WI38 (cell line): ENCODE measurements around the gene TARBP2.

Source experiments
- H3K4me3 ChIP-seq: 2 replicates; pipeline ENCODE4 v1.5.1; 2011; ENCODE audit warnings: low read depth, mild to moderate bottlenecking, control low read depth, low read length
- CTCF ChIP-seq: IDR thresholded peaks from 2 replicates; pipeline ENCODE4 v1.5.1; 2012; ENCODE audit warnings: low read depth, mild to moderate bottlenecking, control low read depth, low read length

TARBP2 gene

GRCh38 chr12:53499266-53500141 lies 1.6 kb upstream of the TARBP2 start, which contains the start of gene MAP3K12:
Gene MAP3K12 (minus strand): TSS chr12:53499458. CDS start chr12:53487391, 12,067 bp downstream.
- no peak for TF ChIP-seq CTCF
- peak within 1 kb of the TSS; percentile 63 for H3K4me3 ChIP-seq

- TF ChIP-seq CTCF = no peak
- peak overlapping the region; percentile 63 for H3K4me3 ChIP-seq
These were observed 824 bp upstream of the TARBP2 start for GRCh38 chr12:53500142-53500775.

- H3K4me3 ChIP-seq = peak overlapping the region; percentile 63
These were observed 615 bp downstream of the TARBP2 start for GRCh38 chr12:53501615-53502181.

DNA sequence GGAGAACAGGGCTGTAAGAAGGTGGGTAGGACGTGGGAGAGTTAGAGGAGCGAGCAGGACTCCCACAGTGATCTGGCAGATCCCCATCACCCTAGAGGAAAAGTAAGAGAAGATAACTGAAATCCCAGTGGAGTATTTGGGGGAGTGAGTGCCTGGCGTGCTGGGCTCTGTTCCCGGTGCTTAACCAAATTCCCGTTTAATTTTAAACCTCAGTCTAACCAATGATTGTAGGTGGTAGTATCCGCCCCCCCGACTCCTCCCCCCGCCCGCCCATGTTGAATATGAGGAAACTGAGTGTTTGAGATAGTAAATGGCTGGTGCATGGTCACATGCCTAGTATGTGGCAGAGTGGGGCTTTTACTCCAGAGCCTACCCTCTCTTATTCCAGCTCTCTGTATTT lies 1.2 kb downstream of the TARBP2 start:
- TF ChIP-seq CTCF = no peak
- H3K4me3 ChIP-seq = peak overlapping the region; percentile 63

More at GRCh38 chr12:53501615-53502181, 615 bp downstream of the TARBP2 start:
- no peak for TF ChIP-seq CTCF

GRCh38 chr12:53502983-53503728 lies 2.1 kb downstream of the TARBP2 start:
- H3K4me3 ChIP-seq = no peak overlapping the region
- no peak for TF ChIP-seq CTCF

- TF ChIP-seq CTCF = no peak
- no peak overlapping the region for H3K4me3 ChIP-seq
These were observed 3.2 kb downstream of the TARBP2 start for GRCh38 chr12:53504004-53504920.
